ENCODE results near the gene DPYSL3.
"Not testable (repeated sequence)": the region's sequence is repeated elsewhere in the genome, so short reads cannot be mapped to it uniquely, and the experiment has no call there.

DNA sequence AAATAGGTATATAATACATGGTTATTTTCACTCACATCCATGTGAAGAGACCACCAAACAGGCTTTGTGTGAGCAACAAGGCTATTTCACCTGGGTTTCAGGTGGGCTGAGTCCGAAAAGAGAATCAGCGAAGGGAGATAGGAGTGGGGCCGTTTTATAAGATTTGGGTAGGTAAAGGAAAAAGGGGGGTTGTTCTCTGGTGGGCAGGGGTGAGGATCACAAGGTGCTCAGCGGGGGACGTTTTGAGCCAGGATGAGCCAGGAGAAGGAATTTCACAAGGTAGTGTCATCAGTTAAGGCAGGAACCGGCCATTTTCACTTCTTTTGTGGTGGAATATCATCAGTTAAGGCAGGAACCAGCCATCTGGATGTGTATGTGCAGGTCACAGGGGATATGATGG, 142.5 kb downstream of the DPYSL3 start:
- TF ChIP-seq, protein P1, sequence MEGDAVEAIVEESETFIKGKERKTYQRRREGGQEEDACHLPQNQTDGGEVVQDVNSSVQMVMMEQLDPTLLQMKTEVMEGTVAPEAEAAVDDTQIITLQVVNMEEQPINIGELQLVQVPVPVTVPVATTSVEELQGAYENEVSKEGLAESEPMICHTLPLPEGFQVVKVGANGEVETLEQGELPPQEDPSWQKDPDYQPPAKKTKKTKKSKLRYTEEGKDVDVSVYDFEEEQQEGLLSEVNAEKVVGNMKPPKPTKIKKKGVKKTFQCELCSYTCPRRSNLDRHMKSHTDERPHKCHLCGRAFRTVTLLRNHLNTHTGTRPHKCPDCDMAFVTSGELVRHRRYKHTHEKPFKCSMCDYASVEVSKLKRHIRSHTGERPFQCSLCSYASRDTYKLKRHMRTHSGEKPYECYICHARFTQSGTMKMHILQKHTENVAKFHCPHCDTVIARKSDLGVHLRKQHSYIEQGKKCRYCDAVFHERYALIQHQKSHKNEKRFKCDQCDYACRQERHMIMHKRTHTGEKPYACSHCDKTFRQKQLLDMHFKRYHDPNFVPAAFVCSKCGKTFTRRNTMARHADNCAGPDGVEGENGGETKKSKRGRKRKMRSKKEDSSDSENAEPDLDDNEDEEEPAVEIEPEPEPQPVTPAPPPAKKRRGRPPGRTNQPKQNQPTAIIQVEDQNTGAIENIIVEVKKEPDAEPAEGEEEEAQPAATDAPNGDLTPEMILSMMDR (conservative IDR thresholded peaks at IDR 0.05; ENCODE audit: low read depth, low read length) = not testable (repeated sequence)
- not testable (repeated sequence) for TF ChIP-seq EZH2 (IDR thresholded peaks at IDR 0.05; ENCODE audit: borderline replicate concordance, low read depth, low read length, poor library complexity, severe bottlenecking)
